ENCODE results near the gene ZMYM3. TPM values are rescaled to one million over a fixed set of nuclear protein-coding genes. Genes with fewer than 3 reads are reported as not detected.
"Not testable (repeated sequence)": the region's sequence is repeated elsewhere in the genome, so short reads cannot be mapped to it uniquely, and the experiment has no call there.

ZMYM3 gene
- 10 to 100 TPM; 12.1 to 37.9 (median 27.3) TPM for total RNA-seq

DNA sequence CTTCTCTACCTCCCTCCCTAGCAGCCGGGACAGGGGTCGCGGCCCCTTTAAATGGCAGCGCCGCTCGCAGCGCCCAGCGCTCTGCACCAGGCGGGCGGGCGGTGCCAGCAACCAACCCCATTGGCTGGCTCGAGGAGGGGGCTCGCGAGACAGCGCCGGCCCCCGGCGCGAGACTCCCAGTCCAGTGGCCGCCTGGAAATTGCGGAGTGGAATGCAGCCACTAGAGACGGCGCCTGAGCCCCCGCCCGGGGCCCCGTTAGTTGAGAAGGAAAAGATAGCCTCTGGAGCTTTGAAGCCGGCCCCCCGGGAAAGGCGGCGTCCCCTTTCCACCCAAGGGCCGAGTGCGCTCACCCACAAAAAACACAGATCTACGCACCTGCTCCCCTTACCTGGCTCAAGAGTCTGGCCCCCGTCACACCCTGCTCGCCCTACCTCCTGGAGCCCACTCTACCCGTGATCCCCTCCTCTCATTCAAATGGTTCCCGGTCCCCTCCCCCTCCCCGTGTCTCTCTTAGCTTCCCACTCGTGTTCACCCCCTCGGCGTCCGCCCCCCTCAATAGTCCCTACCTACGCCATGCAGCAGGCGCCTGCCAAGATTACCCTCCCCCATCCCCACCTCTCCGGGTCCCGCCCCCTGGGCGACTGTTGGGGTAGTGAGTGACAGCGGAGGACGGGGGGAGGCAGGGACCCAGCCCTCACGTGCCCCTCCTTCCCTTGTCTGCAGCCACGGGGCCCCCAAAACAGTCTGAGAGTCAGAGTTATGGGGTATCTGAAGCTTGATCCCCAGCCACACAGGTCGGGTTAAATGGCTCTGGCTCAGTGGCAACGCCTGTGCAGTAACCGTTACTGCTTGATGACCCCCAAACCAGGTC lies at the start of gene ZMYM3:
ZMYM3 (minus strand) TSS at position 49 of the 872 bp plus-strand sequence. CDS start 885 bp downstream, outside the sequence.
- no peaks in the 10 kb centered on the region for H3K4me1 ChIP-seq
- TF ChIP-seq, protein P1, sequence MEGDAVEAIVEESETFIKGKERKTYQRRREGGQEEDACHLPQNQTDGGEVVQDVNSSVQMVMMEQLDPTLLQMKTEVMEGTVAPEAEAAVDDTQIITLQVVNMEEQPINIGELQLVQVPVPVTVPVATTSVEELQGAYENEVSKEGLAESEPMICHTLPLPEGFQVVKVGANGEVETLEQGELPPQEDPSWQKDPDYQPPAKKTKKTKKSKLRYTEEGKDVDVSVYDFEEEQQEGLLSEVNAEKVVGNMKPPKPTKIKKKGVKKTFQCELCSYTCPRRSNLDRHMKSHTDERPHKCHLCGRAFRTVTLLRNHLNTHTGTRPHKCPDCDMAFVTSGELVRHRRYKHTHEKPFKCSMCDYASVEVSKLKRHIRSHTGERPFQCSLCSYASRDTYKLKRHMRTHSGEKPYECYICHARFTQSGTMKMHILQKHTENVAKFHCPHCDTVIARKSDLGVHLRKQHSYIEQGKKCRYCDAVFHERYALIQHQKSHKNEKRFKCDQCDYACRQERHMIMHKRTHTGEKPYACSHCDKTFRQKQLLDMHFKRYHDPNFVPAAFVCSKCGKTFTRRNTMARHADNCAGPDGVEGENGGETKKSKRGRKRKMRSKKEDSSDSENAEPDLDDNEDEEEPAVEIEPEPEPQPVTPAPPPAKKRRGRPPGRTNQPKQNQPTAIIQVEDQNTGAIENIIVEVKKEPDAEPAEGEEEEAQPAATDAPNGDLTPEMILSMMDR (IDR thresholded peaks at IDR 0.05) = peak in 1 of 4 experiments; percentile 34
- peak; percentile 42 to 48 for TF ChIP-seq POLR2A (IDR thresholded peaks at IDR 0.05)
- H3K4me3 ChIP-seq = peak within 1 kb of the TSS; percentile 60 to 85
- H3K27ac ChIP-seq = peak within 1 kb of the TSS; percentile 84 to 87
- H3K27me3 ChIP-seq = no peaks in the 10 kb centered on the region
- no peaks in the 10 kb centered on the region for H3K9me3 ChIP-seq
- intact Hi-C loops (cut with DNase I; ENCODE audit: low total_unique reads) = no loop called here
- H3K36me3 ChIP-seq = no peaks in the 10 kb centered on the region
- DNase-seq = peak; percentile 83 to 85

DNA sequence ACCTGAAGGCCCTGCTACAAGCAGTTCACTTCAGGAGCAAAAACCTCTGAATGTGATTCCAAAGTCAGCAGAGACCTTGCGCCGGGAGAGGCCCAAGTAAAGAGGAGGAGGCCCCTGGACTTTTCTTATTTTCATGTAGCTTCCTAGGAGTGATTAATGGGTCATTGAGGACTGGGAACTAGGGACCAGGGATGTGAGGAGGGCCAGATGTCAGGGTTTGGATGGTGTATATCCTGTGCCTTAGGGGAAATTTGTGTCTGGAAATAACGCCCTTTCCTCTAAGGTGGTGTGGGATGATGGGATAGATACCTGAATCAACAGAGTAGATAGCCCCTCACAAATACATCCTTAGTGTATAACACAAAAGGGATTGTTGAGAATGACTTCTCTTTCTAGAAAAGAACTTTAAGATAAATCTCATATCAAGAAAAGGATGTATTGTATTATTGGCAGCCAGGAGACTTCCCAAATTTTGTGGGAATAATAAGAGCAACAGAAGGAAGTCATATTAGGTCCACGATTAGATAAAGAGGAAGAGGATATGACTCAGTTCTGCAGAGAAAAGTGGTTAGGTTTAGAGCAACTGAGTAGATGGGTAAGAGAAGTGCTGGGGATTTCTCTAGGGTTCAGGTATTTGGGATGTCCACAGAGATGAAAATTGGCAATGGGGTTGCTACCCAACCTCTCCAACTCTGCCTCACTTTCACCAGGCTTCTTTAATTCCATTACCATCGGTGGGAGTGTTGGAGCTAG lies 48.7 kb upstream of the ZMYM3 start:
- peak overlapping the region in 1 of 2 donors; percentile 12 for H3K4me3 ChIP-seq
- intact Hi-C loops (cut with DNase I; ENCODE audit: low total_unique reads) = no loop called here
- peak overlapping the region; percentile 15 to 76 for H3K27ac ChIP-seq

DNA sequence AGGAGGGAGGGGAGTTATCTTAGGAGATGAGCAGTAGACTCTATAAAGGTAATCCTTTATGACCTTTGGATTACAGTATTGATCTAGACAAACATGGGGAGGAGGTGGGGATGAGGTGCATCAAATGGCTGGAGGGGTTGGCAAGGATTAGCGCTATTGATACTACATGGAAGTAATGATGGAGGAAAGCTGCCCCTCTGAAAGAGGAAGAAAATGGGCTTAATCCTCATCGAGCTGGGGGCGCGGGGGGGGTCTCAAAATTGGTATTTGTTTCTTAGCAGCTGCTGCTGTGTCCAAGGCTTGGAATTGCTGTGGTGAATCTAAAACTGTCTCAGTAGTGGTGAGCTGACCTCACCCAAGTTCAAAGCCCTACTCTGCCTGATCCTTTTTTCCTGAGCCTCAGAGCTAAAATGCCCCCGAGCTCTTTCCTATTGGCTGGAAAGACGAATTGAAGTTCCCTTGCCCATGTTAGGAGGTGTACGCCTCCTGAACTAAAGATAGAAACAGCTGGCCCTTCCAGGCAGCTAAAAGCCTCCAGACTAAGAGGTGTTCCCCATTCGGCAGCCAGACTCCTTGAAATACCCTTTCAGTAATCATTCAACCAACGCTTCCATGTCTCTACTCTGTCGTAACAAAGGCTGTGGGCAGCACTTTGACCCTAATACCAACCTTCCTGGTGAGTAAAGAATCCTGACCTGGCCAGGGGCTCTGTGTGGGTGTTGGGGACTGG lies 47.4 kb upstream of the ZMYM3 start, which contains the start of gene ITGB1BP2:
ITGB1BP2 (plus strand) TSS at position 556 of the 730 bp plus-strand sequence; CDS start at position 613, 57 bp downstream.
- DNase-seq = peak; percentile 23 to 44
- no peaks in the 10 kb centered on the region for H3K4me1 ChIP-seq
- peak in 1 of 2 donors; percentile 23 for TF ChIP-seq POLR2A (IDR thresholded peaks at IDR 0.05)
- TF ChIP-seq, protein P1 (IDR thresholded peaks at IDR 0.05) = no peak
- no peaks in the 10 kb centered on the region for H3K27me3 ChIP-seq
- H3K27ac ChIP-seq = peak within 1 kb of the TSS; percentile 18 to 76
- no peaks in the 10 kb centered on the region for H3K9me3 ChIP-seq
- peak within 1 kb of the TSS; percentile 7 to 12 for H3K4me3 ChIP-seq
- intact Hi-C loops (cut with DNase I; ENCODE audit: low total_unique reads) = no loop called here
- H3K36me3 ChIP-seq = no peaks in the 10 kb centered on the region

More for the DNA sequence above, 48.7 kb upstream of the ZMYM3 start:
- no peak for DNase-seq
- TF ChIP-seq, protein P1 (IDR thresholded peaks at IDR 0.05) = no peak
- no peak for TF ChIP-seq POLR2A (IDR thresholded peaks at IDR 0.05)
- no peaks in the 10 kb centered on the region for H3K27me3 ChIP-seq
- no peaks in the 10 kb centered on the region for H3K36me3 ChIP-seq
- H3K4me1 ChIP-seq = no peaks in the 10 kb centered on the region
- no peaks in the 10 kb centered on the region for H3K9me3 ChIP-seq

DNA sequence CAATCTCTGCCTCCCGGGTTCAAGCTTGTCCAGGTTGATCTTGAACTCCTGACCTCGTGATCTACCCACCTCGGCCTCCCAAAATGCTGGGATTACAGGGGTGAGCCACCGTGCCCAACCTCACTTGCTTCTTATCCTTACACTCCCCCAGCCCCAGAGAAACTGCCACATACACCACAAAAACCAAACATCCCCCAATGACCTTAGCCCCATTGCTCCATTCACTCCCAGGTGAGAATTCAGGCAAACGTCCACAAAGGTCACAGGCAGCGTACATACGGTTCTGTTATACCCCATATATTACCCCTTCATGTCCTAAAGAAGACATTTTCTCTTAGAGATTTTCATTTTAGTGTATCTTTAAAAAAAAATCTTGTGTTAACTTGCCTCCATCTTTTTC lies 46.6 kb upstream of the ZMYM3 start:
- H3K4me1 ChIP-seq; H3K4me3 ChIP-seq; H3K27me3 ChIP-seq; intact Hi-C loops (cut with DNase I; ENCODE audit: low total_unique reads); DNase-seq; H3K9me3 ChIP-seq; H3K36me3 ChIP-seq; H3K27ac ChIP-seq: not testable (repeated sequence)

DNA sequence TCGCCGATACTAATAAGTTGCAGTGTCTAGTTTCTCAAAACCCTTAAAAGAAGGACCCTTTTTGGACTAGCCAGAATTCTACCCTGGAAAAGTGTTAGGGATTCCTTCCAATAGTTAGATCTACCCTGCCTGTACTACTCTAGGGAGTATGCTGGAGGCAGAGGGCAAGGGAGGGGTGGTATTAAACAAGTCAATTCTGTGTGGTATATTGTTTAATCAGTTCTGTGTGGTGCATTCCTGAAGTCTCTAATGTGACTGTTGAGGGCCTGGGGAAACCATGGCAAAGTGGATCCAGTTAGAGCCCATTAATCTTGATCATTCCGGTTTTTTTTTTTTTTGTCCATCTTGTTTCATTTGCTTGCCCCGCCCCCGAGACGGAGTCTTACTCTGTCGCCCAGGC lies 46.1 kb upstream of the ZMYM3 start:
- intact Hi-C loops (cut with DNase I; ENCODE audit: low total_unique reads); H3K9me3 ChIP-seq; H3K27me3 ChIP-seq; H3K36me3 ChIP-seq; H3K4me3 ChIP-seq; H3K4me1 ChIP-seq; H3K27ac ChIP-seq; DNase-seq: not testable (repeated sequence)
